ENCODE data around the gene UFD1.

The UFD1 gene

GRCh38 chr22:19494676-19495173, 15.7 kb upstream of the UFD1 start:
- FAIRE-seq = no peak

GRCh38 chr22:19494001-19494560, 15.1 kb upstream of the UFD1 start:
- FAIRE-seq = no peak

- FAIRE-seq = no peak
Measured at GRCh38 chr22:19492504-19493174, 13.6 kb upstream of the UFD1 start.

GRCh38 chr22:19490628-19491230, 11.7 kb upstream of the UFD1 start:
- FAIRE-seq = no peak

- no peak for FAIRE-seq
Measured at GRCh38 chr22:19488884-19489843, 10.2 kb upstream of the UFD1 start.

- FAIRE-seq = no peak
Measured at GRCh38 chr22:19488285-19488684, 9.3 kb upstream of the UFD1 start.

GRCh38 chr22:19483481-19484244, 4.7 kb upstream of the UFD1 start:
- no peak for FAIRE-seq

- no peak for FAIRE-seq
Measured at GRCh38 chr22:19482297-19482696, 3.3 kb upstream of the UFD1 start.

- no peak for FAIRE-seq
Measured at GRCh38 chr22:19480789-19481188, 1.8 kb upstream of the UFD1 start.

GRCh38 chr22:19480173-19480568, 1.2 kb upstream of the UFD1 start:
- no peak for FAIRE-seq

GRCh38 chr22:19479355-19480172, 571 bp upstream of the UFD1 start, which contains the start of gene CDC45:
TSS of gene CDC45 (plus strand) at chr22:19479920. CDS start at chr22:19479969, 49 bp downstream.
- FAIRE-seq = peak; percentile 98

GRCh38 chr22:19478045-19478900, 720 bp downstream of the UFD1 start:
- FAIRE-seq = no peak

GRCh38 chr22:19477321-19478044, 1.5 kb downstream of the UFD1 start:
- FAIRE-seq = no peak

GRCh38 chr22:19476023-19476422, 3.0 kb downstream of the UFD1 start:
- no peak for FAIRE-seq

GRCh38 chr22:19473578-19473977, 5.4 kb downstream of the UFD1 start:
- no peak for FAIRE-seq

- FAIRE-seq = no peak
Measured at GRCh38 chr22:19472233-19472632, 6.8 kb downstream of the UFD1 start.

- FAIRE-seq = no peak
Measured at GRCh38 chr22:19471572-19471971, 7.4 kb downstream of the UFD1 start.

- FAIRE-seq = no peak
Measured at GRCh38 chr22:19470010-19470409, 9.0 kb downstream of the UFD1 start.

GRCh38 chr22:19469421-19469820, 9.6 kb downstream of the UFD1 start:
- FAIRE-seq = no peak

- no peak for FAIRE-seq
Measured at GRCh38 chr22:19467912-19468311, 11.1 kb downstream of the UFD1 start.

Measured in G401.6 (cell line).